Caco-2 (cell line): ENCODE data around the gene CTNNA2. TPM values are rescaled to one million over a fixed set of nuclear protein-coding genes. Genes with fewer than 3 reads are reported as not detected.

Experiments used
- BruUV-seq: library from RNA; stranded (reverse); fragments of 400-500 nt; replicated peaks from 2 replicates; lab custom pipeline; 2021; lab: Mats Ljungman, UMichigan
- CTCF ChIA-PET: fragments of 300-600 bp; sonication (Branson Sonifier 250); formaldehyde crosslinking; loops from one replicate; lab custom pipeline; 2022; ENCODE audit warnings: antibody characterized with exemption; lab: Charles Lee
- POLR2A ChIA-PET: fragments of 300-600 bp; sonication (Branson Sonifier 250); formaldehyde crosslinking; loops from one replicate; lab custom pipeline; 2022; ENCODE audit warnings: antibody characterized with exemption; lab: Charles Lee
- DNase-seq, 2 experiments: peaks; one replicate each; pipeline versions ENCODE4 v3.0.0 to v3.0.0-alpha.2; 2020 to 2022
- H3K27me3 ChIP-seq: replicated peaks from 2 replicates; pipeline ENCODE4 v1.6.0; 2011; ENCODE audit warnings: low read length; ENCODE audit not compliant: control insufficient read depth, insufficient read depth
- H3K36me3 ChIP-seq: 2 replicates; pipeline ENCODE4 v1.5.1; 2011; ENCODE audit warnings: low read length; ENCODE audit not compliant: control insufficient read depth, insufficient read depth
- H3K4me1 ChIP-seq: fragments of 250-450 bp; sonication (Bioruptor Pico); 2 replicates; pipeline ENCODE4 v1.5.1; 2020; ENCODE audit warnings: mild to moderate bottlenecking
- H3K4me3 ChIP-seq: 2 replicates; pipeline ENCODE4 v1.5.1; 2011; ENCODE audit warnings: low read depth, mild to moderate bottlenecking, control low read depth, low read length
- H3K9me3 ChIP-seq: fragments of 250-450 bp; sonication (Bioruptor Pico); 2 replicates; pipeline ENCODE4 v1.5.1; 2020; ENCODE audit warnings: mild to moderate bottlenecking, moderate library complexity
- H3K27ac Mint-ChIP-seq: one replicate; pipeline ENCODE4 v1.8.0; 2022; ENCODE audit warnings: mixed read lengths; ENCODE audit not compliant: unreplicated experiment
- H3K27me3 Mint-ChIP-seq: one replicate; pipeline ENCODE4 v1.8.0; 2022; ENCODE audit warnings: mixed read lengths; ENCODE audit not compliant: insufficient read depth, unreplicated experiment
- H3K36me3 Mint-ChIP-seq: one replicate; pipeline ENCODE4 v1.8.0; 2022; ENCODE audit warnings: mild to moderate bottlenecking, mixed read lengths; ENCODE audit not compliant: insufficient read depth, unreplicated experiment
- H3K4me1 Mint-ChIP-seq: one replicate; pipeline ENCODE4 v1.8.0; 2022; ENCODE audit warnings: low read depth, mixed read lengths; ENCODE audit not compliant: unreplicated experiment
- H3K4me3 Mint-ChIP-seq: one replicate; pipeline ENCODE4 v1.8.0; 2022; ENCODE audit warnings: mild to moderate bottlenecking, moderate library complexity, mixed read lengths; ENCODE audit not compliant: unreplicated experiment
- H3K9me3 Mint-ChIP-seq: one replicate; pipeline ENCODE4 v1.8.0; 2022; ENCODE audit warnings: mixed read lengths; ENCODE audit not compliant: unreplicated experiment
- intact Hi-C: fragments of 100-400 bp; cut with micrococcal nuclease; formaldehyde crosslinking; loops from one replicate; pipeline ENCODE4 v1.10.0; 2022; ENCODE audit not compliant: unreplicated experiment
- total RNA-seq: library from RNA; stranded (reverse); gene quantifications from 2 replicates; pipeline ENCODE4 v1.2.3, GENCODE V29; 2022
- TF ChIP-seq, protein P1 (sequence below), 2 experiments: fragments of 200-600 bp in 1 of 2; IDR thresholded peaks; 1 replicate in 1 of 2; 2 replicates in 1 of 2; pipeline versions ENCODE4 v1.5.1 to v1.8.0; 2011 to 2022; ENCODE audit warnings: antibody characterized with exemption in 1 of 2, control low read depth in 1 of 2, inconsistent platforms in 1 of 2, low read depth in 1 of 2, low read length in 1 of 2, mild to moderate bottlenecking in 1 of 2, moderate library complexity in 1 of 2; ENCODE audit not compliant: insufficient read depth in 1 of 2, severe bottlenecking in 1 of 2, unreplicated experiment in 1 of 2

CTNNA2 gene
- total RNA-seq, 1 experiment from 2014 or later = not detected

GRCh38 chr2:79697200-79697599, 184.3 kb downstream of the CTNNA2 start:
- CTCF ChIA-PET = no interaction called here
- H3K4me3 Mint-ChIP-seq = no peak overlapping the region
- DNase-seq = no peak

DNA sequence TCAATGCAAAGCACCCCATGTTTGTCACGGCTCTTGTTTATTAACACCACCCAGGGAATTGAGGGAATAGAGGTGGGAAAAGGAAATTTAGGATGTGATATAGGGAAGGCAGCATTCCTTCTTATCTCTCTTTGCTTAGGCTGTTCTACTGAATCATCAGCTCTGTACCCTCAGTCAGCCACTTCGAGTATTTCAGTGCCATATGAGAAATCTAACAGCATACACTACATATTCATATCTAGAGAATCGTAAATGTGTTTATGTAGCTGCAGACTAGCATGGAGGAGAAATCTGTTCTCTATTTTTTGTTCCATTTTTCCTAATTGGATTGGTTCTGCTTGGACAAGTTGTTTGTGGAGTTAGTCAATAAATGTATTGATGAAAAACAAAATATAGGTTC, 187.8 kb downstream of the CTNNA2 start:
- H3K9me3 ChIP-seq = no peaks in the 10 kb centered on the region
- H3K4me3 ChIP-seq = no peak overlapping the region
- no peaks in the 10 kb centered on the region for H3K4me1 ChIP-seq
- intact Hi-C loops = no loop called here
- no peak overlapping the region for H3K27ac Mint-ChIP-seq
- TF ChIP-seq, protein P1, sequence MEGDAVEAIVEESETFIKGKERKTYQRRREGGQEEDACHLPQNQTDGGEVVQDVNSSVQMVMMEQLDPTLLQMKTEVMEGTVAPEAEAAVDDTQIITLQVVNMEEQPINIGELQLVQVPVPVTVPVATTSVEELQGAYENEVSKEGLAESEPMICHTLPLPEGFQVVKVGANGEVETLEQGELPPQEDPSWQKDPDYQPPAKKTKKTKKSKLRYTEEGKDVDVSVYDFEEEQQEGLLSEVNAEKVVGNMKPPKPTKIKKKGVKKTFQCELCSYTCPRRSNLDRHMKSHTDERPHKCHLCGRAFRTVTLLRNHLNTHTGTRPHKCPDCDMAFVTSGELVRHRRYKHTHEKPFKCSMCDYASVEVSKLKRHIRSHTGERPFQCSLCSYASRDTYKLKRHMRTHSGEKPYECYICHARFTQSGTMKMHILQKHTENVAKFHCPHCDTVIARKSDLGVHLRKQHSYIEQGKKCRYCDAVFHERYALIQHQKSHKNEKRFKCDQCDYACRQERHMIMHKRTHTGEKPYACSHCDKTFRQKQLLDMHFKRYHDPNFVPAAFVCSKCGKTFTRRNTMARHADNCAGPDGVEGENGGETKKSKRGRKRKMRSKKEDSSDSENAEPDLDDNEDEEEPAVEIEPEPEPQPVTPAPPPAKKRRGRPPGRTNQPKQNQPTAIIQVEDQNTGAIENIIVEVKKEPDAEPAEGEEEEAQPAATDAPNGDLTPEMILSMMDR (IDR thresholded peaks at IDR 0.05; ENCODE audit: insufficient read depth in 1 of 2, low read depth in 1 of 2, low read length in 1 of 2, severe bottlenecking in 1 of 2, unreplicated experiment in 1 of 2) = no peak
- H3K36me3 ChIP-seq = no peaks in the 10 kb centered on the region
- no peaks in the 10 kb centered on the region; the same call in 1 of the 2 replicates for H3K27me3 ChIP-seq
- BruUV-seq = no TSS peak
- ChIA-PET POLR2A (no interaction called here), CTCF (no interaction called here)
- H3K36me3 Mint-ChIP-seq = no peaks in the 10 kb centered on the region
- H3K4me3 Mint-ChIP-seq = no peak overlapping the region
- DNase-seq = no peak
- no peaks in the 10 kb centered on the region for H3K4me1 Mint-ChIP-seq
- H3K27me3 Mint-ChIP-seq = peaks cover 6% of the 10 kb centered on the region
- H3K9me3 Mint-ChIP-seq = peaks cover 8% of the 10 kb centered on the region

More at GRCh38 chr2:79697200-79697599, 184.3 kb downstream of the CTNNA2 start:
- no peaks in the 10 kb centered on the region; the same call in 1 of the 2 replicates for H3K27me3 ChIP-seq
- Mint-ChIP-seq H3K36me3 (no peaks in the 10 kb centered on the region), H3K4me1 (no peaks in the 10 kb centered on the region), H3K27ac (no peak overlapping the region), H3K9me3 (no peaks in the 10 kb centered on the region), H3K27me3 (no peaks in the 10 kb centered on the region)
- no TSS peak for BruUV-seq
- H3K36me3 ChIP-seq = no peaks in the 10 kb centered on the region
- H3K9me3 ChIP-seq = no peaks in the 10 kb centered on the region
- intact Hi-C loops = no loop called here
- TF ChIP-seq, protein P1 (IDR thresholded peaks at IDR 0.05; ENCODE audit: insufficient read depth in 1 of 2, low read depth in 1 of 2, low read length in 1 of 2, severe bottlenecking in 1 of 2, unreplicated experiment in 1 of 2) = no peak
- POLR2A ChIA-PET = no interaction called here
- no peak overlapping the region for H3K4me3 ChIP-seq
- no peaks in the 10 kb centered on the region for H3K4me1 ChIP-seq

GRCh38 chr2:79702905-79703304, 190.1 kb downstream of the CTNNA2 start:
- no peak for DNase-seq
- H3K4me1 Mint-ChIP-seq = no peaks in the 10 kb centered on the region
- H3K27ac Mint-ChIP-seq = no peak overlapping the region
- POLR2A ChIA-PET = no interaction called here
- BruUV-seq = no TSS peak
- intact Hi-C loops = no loop called here
- TF ChIP-seq, protein P1 (IDR thresholded peaks at IDR 0.05; ENCODE audit: insufficient read depth in 1 of 2, low read depth in 1 of 2, low read length in 1 of 2, severe bottlenecking in 1 of 2, unreplicated experiment in 1 of 2) = no peak
- no peaks in the 10 kb centered on the region for H3K36me3 Mint-ChIP-seq
- CTCF ChIA-PET = no interaction called here
- H3K4me1 ChIP-seq = no peaks in the 10 kb centered on the region
- no peak overlapping the region for H3K4me3 Mint-ChIP-seq
- H3K27me3 ChIP-seq = no peaks in the 10 kb centered on the region; the same call in 1 of the 2 replicates
- H3K9me3 Mint-ChIP-seq = peaks cover 12% of the 10 kb centered on the region
- H3K36me3 ChIP-seq = no peaks in the 10 kb centered on the region
- H3K9me3 ChIP-seq = no peaks in the 10 kb centered on the region
- no peak overlapping the region for H3K4me3 ChIP-seq
- peaks cover 12% of the 10 kb centered on the region for H3K27me3 Mint-ChIP-seq
